WERI-Rb-1 (cell line): ENCODE measurements around the gene NETO2.

ENCODE experiments used
- DNase-seq: peaks from one replicate; pipeline ENCODE4 v3.0.0-alpha.2; 2020
- H3K27ac ChIP-seq: fragments of 250-450 bp; sonication (Bioruptor Pico); 2 replicates; pipeline ENCODE4 v1.5.1; 2020; ENCODE audit warnings: mild to moderate bottlenecking, moderate library complexity
- H3K27me3 ChIP-seq: fragments of 250-450 bp; sonication (Bioruptor Pico); 2 replicates; pipeline ENCODE4 v1.5.1; 2021; ENCODE audit warnings: mild to moderate bottlenecking, low read depth, moderate library complexity; ENCODE audit not compliant: insufficient read depth, severe bottlenecking
- H3K36me3 ChIP-seq: fragments of 250-450 bp; sonication (Bioruptor Pico); 2 replicates; pipeline ENCODE4 v1.5.1; 2020; ENCODE audit warnings: mild to moderate bottlenecking, moderate library complexity
- H3K4me3 ChIP-seq: 2 replicates; pipeline ENCODE4 v1.5.1; 2011; ENCODE audit warnings: low read depth, mild to moderate bottlenecking, control low read depth, low read length
- H3K9me3 ChIP-seq: fragments of 250-450 bp; sonication (Bioruptor Pico); 2 replicates; pipeline ENCODE4 v1.5.1; 2021; ENCODE audit warnings: mild to moderate bottlenecking, moderate library complexity; ENCODE audit not compliant: severe bottlenecking
- TF ChIP-seq, protein P1 (sequence below): IDR thresholded peaks from 2 replicates; pipeline ENCODE4 v1.5.1; 2011; ENCODE audit warnings: low read depth, mild to moderate bottlenecking, control low read depth, inconsistent platforms, low read length

Gene NETO2

DNA sequence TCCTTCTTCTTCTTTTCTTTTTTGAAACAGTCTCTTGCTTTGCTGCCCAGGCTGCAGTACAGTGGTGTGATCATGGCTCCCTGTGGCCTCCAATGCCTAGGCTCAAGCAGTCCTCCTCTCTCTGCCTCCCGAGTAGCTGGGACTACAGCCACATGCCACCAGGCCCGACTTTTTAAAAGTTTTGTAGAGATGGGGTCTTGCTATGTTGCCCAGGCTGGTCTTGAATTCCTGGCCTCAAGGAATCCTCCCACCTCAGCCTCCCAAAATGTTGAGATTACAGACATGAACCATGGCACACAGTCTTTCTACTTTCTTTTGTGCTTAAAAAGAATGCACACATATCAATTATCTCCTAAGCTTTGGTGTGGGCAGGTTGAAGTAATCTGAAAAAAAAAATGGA is 109.3 kb downstream of the NETO2 start:
- no peaks in the 10 kb centered on the region for H3K27me3 ChIP-seq
- no peaks in the 10 kb centered on the region for H3K9me3 ChIP-seq
- no peak overlapping the region for H3K27ac ChIP-seq
- DNase-seq: no peak
- H3K36me3 ChIP-seq: no peaks in the 10 kb centered on the region
- H3K4me3 ChIP-seq: no peak overlapping the region
- TF ChIP-seq, protein P1, sequence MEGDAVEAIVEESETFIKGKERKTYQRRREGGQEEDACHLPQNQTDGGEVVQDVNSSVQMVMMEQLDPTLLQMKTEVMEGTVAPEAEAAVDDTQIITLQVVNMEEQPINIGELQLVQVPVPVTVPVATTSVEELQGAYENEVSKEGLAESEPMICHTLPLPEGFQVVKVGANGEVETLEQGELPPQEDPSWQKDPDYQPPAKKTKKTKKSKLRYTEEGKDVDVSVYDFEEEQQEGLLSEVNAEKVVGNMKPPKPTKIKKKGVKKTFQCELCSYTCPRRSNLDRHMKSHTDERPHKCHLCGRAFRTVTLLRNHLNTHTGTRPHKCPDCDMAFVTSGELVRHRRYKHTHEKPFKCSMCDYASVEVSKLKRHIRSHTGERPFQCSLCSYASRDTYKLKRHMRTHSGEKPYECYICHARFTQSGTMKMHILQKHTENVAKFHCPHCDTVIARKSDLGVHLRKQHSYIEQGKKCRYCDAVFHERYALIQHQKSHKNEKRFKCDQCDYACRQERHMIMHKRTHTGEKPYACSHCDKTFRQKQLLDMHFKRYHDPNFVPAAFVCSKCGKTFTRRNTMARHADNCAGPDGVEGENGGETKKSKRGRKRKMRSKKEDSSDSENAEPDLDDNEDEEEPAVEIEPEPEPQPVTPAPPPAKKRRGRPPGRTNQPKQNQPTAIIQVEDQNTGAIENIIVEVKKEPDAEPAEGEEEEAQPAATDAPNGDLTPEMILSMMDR: no peak

DNA sequence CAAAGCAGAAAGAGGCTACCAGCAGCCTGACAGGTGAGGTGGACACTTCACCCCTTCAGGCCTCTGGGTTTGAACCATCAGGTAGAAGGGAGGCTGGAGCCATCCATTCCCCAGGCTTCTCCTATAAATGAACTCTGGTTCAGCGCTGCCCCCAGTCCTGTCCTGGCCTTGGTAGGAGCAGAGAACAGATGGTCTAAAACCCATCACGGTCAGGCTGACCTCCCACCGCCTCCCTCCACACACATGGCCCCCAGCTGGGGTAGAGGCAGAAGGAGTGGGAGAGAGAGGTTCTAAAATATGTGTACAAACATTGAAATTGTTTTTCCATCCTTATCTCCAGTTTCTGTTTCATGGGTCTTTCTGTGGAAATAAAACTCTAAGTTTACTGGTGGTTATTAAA is 110.6 kb downstream of the NETO2 start:
- TF ChIP-seq, protein P1: no peak
- peak overlapping the region; percentile 38 for H3K27ac ChIP-seq

DNA sequence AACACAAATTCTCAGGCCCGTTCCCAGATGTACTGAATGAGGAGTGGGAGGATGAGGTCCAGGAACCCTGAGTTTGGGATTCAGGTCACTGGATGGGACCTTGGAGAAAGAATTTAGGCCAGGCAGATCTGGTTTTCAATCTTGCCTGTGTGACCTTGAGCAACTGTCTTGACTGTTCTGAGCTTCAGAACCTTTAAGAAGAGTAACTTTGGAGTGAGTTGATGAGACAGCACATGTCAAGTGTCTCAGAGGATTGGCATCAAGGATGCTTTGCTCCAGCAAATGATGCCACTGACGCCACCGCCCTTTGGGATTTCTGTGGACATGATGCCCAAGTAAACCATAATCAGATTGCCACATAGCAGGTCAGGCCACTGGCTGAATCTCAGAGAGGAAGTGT is 114.0 kb downstream of the NETO2 start:
- Histone ChIP-seq H3K27ac (no peak overlapping the region), H3K36me3 (no peaks in the 10 kb centered on the region), H3K9me3 (no peaks in the 10 kb centered on the region), H3K27me3 (no peaks in the 10 kb centered on the region), H3K4me3 (no peak overlapping the region)
- DNase-seq: no peak
- TF ChIP-seq, protein P1: no peak

More for the DNA sequence above, 110.6 kb downstream of the NETO2 start:
- Histone ChIP-seq H3K4me3 (no peak overlapping the region), H3K9me3 (no peaks in the 10 kb centered on the region), H3K36me3 (no peaks in the 10 kb centered on the region), H3K27me3 (no peaks in the 10 kb centered on the region)
- peak; percentile 43 for DNase-seq

DNA sequence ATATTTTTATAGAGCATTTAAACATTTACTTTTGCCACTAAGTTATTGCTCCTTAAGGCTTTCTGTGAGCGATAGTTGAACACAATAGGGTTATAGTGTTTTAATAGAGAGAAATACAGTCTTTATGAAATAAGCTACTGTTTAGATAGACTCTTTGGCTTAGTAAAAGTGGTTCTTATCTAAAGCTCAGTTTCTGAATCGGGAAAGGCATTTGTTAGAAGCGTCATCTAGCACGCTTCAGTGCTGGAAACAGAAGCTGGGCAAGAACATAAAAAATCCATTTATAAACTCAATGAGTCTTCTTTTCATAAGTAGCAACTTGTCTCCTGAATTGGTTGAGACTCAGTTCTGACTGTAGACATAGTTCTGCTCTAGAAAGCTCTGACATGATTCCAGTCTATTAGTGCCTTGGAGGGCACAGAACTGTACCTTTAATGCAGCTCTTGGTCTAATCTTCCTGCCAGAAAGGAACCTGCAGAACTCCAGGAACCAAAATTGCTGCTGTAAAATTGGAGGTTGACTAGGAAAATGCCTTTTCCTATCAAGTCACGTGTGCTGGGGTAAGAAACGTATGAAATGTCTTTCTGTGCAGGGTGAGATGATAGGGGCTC is 114.9 kb downstream of the NETO2 start:
- DNase-seq: no peak
- H3K4me3 ChIP-seq: no peak overlapping the region
- TF ChIP-seq, protein P1: no peak
- H3K36me3 ChIP-seq: no peaks in the 10 kb centered on the region
- no peak overlapping the region for H3K27ac ChIP-seq
- no peaks in the 10 kb centered on the region for H3K9me3 ChIP-seq
- H3K27me3 ChIP-seq: no peaks in the 10 kb centered on the region
